Nephron (organoid): ENCODE measurements around the gene PPP6C.
A peak's percentile ranks its signal among the peaks of the same experiment; 100 is the strongest.
"Not testable (repeated sequence)": the region's sequence is repeated elsewhere in the genome, so short reads cannot be mapped to it uniquely, and the experiment has no call there.

ENCODE experiments used
- H3K27ac Mint-ChIP-seq, 3 experiments: 2 replicates each; pipeline ENCODE4 v1.8.0; 2020; ENCODE audit warnings: mixed read lengths in 3 of 3, mild to moderate bottlenecking in 2 of 3, moderate library complexity in 1 of 3
- H3K27me3 Mint-ChIP-seq: 2 replicates; pipeline ENCODE4 v1.8.0; 2021; ENCODE audit warnings: low read depth, mild to moderate bottlenecking, moderate library complexity, mixed read lengths
- H3K36me3 Mint-ChIP-seq: 2 replicates; pipeline ENCODE4 v1.8.0; 2020; ENCODE audit warnings: low read depth, mixed read lengths
- H3K4me1 Mint-ChIP-seq: 2 replicates; pipeline ENCODE4 v1.8.0; 2020; ENCODE audit warnings: mixed read lengths
- H3K4me3 Mint-ChIP-seq, 3 experiments: 2 replicates each; pipeline ENCODE4 v1.8.0; 2020; ENCODE audit warnings: mild to moderate bottlenecking in 3 of 3, mixed read lengths in 3 of 3, moderate library complexity in 2 of 3
- H3K9me3 Mint-ChIP-seq: 2 replicates; pipeline ENCODE4 v1.8.0; 2020; ENCODE audit warnings: mixed read lengths
- CTCF ChIP-seq, 3 experiments: fragments of 200-600 bp; sonication (generic); IDR thresholded peaks; one replicate each; pipeline ENCODE4 v1.5.0; 2021; ENCODE audit warnings: antibody characterized with exemption in 3 of 3; ENCODE audit not compliant: unreplicated experiment in 3 of 3

The PPP6C gene

GRCh38 chr9:125126019-125126746 lies 63.4 kb downstream of the PPP6C start:
- Mint-ChIP-seq H3K4me3 (peak overlapping the region in 1 of 3 experiments; percentile 49), H3K9me3 (no peaks in the 10 kb centered on the region), H3K27me3 (peaks cover 5% of the 10 kb centered on the region), H3K36me3 (peaks cover 12% of the 10 kb centered on the region), H3K4me1 (peaks cover 26% of the 10 kb centered on the region), H3K27ac (peak overlapping the region; percentile 1 to 99 (median 98))
- no peak for TF ChIP-seq CTCF (IDR thresholded peaks at IDR 0.05; ENCODE audit: unreplicated experiment in 3 of 3)

GRCh38 chr9:125125523-125125922 lies 64.1 kb downstream of the PPP6C start:
- peaks cover 12% of the 10 kb centered on the region for H3K36me3 Mint-ChIP-seq
- peaks cover 26% of the 10 kb centered on the region for H3K4me1 Mint-ChIP-seq
- no peak for TF ChIP-seq CTCF (IDR thresholded peaks at IDR 0.05; ENCODE audit: unreplicated experiment in 3 of 3)
- peak overlapping the region in 2 of 3 experiments; percentile 98 to 99 for H3K27ac Mint-ChIP-seq
- peaks cover 5% of the 10 kb centered on the region for H3K27me3 Mint-ChIP-seq
- peak overlapping the region in 1 of 3 experiments; percentile 49 for H3K4me3 Mint-ChIP-seq
- H3K9me3 Mint-ChIP-seq: no peaks in the 10 kb centered on the region

GRCh38 chr9:125121146-125121545 lies 68.5 kb downstream of the PPP6C start:
- H3K9me3 Mint-ChIP-seq: no peaks in the 10 kb centered on the region
- H3K27ac Mint-ChIP-seq: peak overlapping the region in 2 of 3 experiments; percentile 26 to 37
- H3K4me3 Mint-ChIP-seq: no peak overlapping the region
- peaks cover 24% of the 10 kb centered on the region for H3K4me1 Mint-ChIP-seq
- TF ChIP-seq CTCF (IDR thresholded peaks at IDR 0.05; ENCODE audit: unreplicated experiment in 3 of 3): no peak
- peaks cover 3% of the 10 kb centered on the region for H3K27me3 Mint-ChIP-seq
- H3K36me3 Mint-ChIP-seq: peaks cover 9% of the 10 kb centered on the region

GRCh38 chr9:125119643-125120286 lies 69.8 kb downstream of the PPP6C start:
- TF ChIP-seq CTCF (IDR thresholded peaks at IDR 0.05; ENCODE audit: unreplicated experiment in 3 of 3): no peak
- Mint-ChIP-seq H3K9me3 (no peaks in the 10 kb centered on the region), H3K36me3 (peaks cover 6% of the 10 kb centered on the region), H3K4me1 (peaks cover 16% of the 10 kb centered on the region), H3K27me3 (no peaks in the 10 kb centered on the region), H3K27ac (peak overlapping the region in 2 of 3 experiments; percentile 35 to 47), H3K4me3 (no peak overlapping the region)

GRCh38 chr9:125118696-125119095 lies 70.9 kb downstream of the PPP6C start:
- H3K4me1 Mint-ChIP-seq, H3K27me3 Mint-ChIP-seq, H3K27ac Mint-ChIP-seq, H3K4me3 Mint-ChIP-seq, H3K36me3 Mint-ChIP-seq, H3K9me3 Mint-ChIP-seq: not testable (repeated sequence)

GRCh38 chr9:125114503-125114902 lies 75.1 kb downstream of the PPP6C start:
- H3K9me3 Mint-ChIP-seq: peaks cover 37% of the 10 kb centered on the region
- not testable (repeated sequence) for H3K27me3 Mint-ChIP-seq, H3K27ac Mint-ChIP-seq, H3K4me3 Mint-ChIP-seq, H3K4me1 Mint-ChIP-seq
- peaks cover 45% of the 10 kb centered on the region for H3K36me3 Mint-ChIP-seq

GRCh38 chr9:125110464-125110863 lies 79.1 kb downstream of the PPP6C start:
- H3K4me1 Mint-ChIP-seq: peaks cover 7% of the 10 kb centered on the region
- no peak overlapping the region for H3K4me3 Mint-ChIP-seq
- peaks cover 41% of the 10 kb centered on the region for H3K9me3 Mint-ChIP-seq
- H3K27me3 Mint-ChIP-seq: no peaks in the 10 kb centered on the region
- H3K36me3 Mint-ChIP-seq: peaks cover 47% of the 10 kb centered on the region
- no peak overlapping the region for H3K27ac Mint-ChIP-seq
- no peak for TF ChIP-seq CTCF (IDR thresholded peaks at IDR 0.05; ENCODE audit: unreplicated experiment in 3 of 3)

- Mint-ChIP-seq H3K9me3 (peaks cover 38% of the 10 kb centered on the region), H3K36me3 (peaks cover 40% of the 10 kb centered on the region), H3K4me1 (peaks cover 18% of the 10 kb centered on the region)
- not testable (repeated sequence) for H3K27me3 Mint-ChIP-seq, H3K27ac Mint-ChIP-seq, H3K4me3 Mint-ChIP-seq
Observed at GRCh38 chr9:125108541-125108940, 81.1 kb downstream of the PPP6C start.
